ENCODE measurements around the gene ZC3H12D.
"Not testable (repeated sequence)": the region's sequence is repeated elsewhere in the genome, so short reads cannot be mapped to it uniquely, and the experiment has no call there.

ZC3H12D gene

DNA sequence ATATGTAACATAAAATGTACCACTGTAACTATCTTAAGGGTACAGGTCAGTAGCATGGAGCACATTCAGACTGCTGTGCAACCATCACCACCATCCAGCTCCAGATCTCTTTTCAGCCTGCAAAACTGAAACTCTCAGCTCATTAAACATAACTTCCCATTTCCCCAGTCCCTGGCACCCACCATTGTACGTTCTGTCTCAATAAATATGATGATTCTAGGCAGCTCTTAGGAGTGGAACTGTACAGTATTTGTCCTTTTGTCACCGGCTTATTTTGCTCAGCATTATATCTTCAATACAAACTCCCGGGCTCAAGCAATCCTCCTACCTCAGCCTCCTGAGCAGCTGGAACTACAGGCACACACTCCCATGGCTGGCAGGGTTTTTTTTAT is 1.5 kb downstream of the ZC3H12D start:
- no peak for DNase-seq

DNA sequence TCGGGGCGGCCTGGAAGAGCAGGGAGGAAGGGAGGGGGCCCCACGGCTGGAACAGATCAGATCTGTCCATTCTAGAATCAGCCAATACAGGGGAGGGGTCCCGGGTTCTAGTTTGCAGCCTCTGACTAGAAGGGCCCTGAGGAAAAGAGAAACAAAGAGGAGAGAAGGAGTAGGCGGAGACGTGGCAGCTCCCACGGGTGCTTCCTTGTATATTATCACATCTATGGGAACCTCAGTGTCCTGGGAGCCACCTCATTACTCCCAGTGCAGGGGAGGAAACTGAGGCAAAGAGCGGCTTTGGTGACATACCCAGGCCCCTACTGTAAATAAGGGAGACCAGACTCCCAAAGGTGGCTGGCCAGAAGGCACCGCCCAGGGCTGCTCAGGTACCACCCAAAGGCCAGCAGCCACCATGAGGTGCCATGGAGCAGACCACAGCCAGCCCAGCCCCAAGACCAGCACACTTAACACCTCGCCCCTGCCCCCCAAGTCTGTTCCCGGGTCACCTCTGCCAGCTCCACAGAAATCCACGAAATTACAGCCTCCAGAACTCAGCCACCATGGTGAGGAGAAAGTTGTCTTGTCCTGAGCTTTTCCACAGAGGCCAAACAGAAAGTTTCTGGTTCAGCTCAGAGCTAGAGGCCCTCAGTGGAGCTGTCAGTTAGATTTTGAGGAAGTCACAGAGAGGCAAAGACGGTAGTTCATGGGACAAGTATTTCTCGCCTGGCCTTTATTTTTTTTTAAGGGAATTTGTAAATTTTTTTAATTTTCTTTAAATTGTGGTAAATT is 2.1 kb downstream of the ZC3H12D start:
- no peak for DNase-seq

DNA sequence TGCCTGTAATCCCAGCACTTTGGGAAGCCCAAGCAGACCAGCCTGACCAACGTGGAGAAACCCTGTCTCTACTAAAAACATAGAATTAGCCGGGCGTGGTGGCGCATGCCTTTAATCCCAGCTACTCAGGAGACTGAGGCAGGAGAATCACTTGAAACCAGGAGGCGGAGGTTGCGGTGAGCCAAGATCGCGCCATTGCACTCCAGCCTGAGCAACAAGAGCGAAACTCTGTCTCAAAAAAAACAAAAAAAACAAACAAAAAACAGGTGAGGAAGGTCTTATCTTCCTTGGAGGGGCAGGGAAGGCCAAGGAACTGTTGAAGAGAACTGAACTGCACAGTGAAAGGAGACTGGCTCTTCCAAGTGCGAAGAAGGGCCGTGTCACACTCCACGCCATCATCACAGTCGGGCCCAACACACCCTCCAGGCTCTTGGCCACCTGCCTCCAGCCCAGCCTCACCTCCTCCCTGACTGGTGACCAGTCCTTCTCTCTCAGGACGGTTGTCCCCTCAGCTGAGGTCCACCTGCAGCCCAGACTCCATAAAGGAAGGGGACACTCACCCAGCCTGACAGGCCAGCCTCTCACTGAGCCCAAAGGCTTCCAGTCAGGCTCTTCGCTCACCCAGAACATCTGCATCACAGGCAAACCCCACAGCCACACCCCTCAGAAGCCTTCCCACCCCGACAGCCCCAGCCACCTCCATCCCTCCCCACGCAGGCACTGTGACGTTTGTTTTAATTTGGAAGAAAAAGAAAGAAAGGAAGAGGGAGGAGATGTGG is 4.1 kb downstream of the ZC3H12D start:
- no peak for DNase-seq

DNA sequence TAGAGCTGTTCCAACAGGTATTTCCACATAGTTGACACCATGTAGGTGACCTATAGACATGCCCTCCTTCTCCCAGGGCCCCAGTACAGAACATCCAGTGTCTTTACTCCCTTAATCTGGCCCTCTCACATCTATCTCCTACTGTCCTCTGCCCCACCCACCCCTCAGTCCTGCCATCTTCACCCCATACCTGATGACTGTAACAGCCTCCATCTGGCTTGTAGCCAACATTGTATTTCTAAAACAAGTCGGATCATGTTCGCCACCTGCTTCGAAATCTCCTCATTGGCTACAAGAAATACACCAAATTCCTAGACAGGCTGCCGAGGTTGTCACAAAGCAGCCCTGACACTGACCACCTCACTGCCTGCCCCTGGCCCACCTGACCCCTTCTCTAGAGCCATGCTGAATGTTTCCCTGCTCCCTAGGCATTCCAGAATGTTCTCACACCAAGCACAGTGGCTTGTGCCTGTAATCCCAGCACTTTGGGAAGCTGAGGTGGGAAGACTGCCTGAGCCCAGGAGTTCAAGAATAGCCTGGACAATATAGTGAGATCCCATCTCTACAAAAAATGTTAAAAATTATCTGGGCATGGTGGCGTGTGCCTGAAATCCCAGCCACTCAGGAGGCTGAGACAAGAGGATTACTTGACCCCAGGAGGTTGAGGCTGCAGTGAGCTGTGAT is 6.0 kb downstream of the ZC3H12D start:
- DNase-seq = no peak

DNA sequence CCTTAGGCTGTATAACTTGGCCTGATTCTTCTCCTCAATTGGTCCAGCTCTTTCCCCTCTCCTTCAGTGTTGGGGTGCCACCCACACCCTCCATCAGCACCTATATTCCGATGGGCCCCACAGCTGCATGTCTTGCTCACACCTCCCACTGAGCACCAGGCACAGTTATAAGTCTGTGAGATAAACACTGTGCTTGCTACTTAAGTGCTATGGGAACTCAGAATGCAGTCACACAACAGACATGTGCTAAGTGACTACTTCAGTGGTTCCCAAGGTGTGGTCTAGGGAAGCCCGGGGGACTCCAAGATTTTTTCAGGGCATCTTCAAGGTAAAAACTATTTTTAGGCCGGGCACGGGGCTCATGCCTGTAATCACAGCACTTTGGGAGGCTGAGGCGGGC is 7.3 kb downstream of the ZC3H12D start:
- no peak for DNase-seq

DNA sequence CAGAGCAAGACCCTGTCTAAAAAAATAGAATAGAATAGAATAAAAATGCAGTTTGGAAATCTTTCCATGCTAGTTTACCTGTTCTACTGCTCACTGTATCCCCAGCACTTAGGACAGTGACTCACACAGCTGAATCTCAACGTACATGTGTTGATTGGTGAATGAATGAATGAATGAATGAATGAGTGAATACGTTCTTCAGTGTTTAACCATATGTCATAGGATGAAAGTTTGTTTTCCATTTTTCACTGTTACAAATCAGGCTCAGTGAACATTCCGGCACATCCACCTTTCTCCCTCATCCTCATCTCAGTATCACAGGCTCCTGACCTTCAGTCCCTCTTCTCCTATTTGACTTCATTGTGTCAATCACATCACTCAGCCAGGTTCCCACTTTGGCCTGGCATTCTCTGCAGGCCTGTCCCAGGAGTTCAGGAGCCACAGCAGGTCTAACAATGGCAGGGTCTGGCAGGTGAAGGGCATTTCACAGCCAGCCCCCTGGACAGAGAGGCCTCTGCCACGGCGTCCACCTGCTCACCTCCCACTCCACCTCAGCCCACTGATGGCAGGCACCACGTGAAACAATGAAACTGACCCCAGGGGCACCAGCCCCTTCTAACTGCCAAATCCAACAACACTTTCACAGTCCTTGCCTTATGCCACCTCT is 7.9 kb downstream of the ZC3H12D start:
- no peak for DNase-seq

DNA sequence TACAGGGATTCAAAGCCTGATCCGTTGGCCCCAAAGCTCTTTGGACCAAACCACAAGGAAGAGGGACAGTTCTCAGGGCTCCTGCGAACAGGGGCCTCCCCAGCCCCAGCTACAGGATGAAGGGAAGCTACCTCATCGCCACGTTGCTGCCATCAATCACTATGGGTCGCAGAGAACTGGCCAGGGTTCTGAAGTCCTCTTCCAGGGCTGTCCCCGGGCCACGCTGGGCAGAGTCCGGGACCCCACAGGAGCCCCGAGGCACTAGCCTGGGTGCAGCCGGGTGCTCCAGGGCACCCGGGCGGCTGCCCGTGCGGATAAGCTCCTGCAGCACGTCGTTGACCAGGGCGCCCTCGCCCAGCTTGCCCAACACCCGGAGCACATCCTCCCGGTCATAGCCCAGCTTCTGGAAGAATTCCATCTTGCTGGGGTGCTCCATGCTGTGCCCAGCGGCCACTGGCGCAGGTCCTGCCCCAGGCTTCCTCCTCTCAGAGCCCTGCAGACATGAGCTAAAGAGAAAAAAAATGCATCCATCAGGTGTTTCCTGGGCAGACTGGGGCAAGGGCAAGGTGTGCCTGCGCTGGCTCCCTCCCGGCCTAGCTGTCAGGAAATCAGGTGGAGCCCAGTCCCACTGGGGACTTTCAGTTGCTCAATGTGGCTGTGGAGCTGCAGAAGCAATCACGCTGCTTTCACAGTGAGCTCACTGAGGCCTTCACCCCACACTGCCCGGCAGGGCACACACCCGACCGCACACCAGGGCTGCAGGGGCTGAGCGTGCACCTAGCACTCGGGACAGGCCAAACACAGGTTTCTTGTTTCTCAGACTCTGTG is 10.5 kb downstream of the ZC3H12D start:
- no peak for DNase-seq

DNA sequence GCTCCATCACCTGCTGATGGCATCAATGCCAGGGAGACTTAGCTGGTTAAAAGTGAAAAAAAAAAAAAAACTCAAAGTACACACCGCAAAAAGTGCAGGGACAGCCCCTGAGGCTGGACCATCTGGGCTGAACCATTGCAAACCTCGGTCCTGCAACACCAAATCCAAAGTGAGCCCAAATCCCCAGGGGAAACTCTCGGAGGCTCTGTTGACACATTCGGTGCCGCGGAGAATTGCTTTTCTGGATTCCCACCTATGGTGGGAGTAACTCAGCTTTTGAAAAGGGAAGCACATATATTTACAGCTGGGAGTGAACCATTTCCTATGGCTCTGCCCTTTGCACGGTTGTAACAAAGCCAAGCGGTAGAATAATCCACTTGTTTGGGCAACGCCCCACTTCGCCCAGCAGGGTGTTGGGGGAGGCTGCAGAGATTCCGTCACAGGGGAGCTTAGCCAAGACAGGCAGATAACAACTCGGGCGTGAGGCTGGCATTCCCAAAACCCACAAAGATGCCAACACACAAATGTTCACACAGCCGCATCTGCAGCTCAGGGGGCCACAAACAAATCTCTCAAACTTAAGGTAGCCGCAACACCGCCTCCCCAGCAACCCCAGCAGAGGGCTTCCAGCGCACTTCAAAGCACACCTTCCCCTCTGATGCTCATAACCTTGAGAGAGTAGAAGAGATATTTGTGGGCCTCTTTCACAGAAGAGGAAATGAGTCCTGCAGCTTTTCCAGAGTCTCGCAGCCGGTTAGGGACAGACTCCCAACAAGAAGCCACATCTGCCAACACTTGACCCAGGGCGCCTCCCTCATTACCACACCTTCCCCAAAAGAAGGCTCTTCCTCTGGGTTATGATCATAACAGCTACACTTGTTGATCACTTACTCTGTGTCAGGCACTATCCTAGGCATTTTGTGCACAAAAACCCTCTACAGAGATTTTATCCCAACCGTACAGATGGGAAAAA is 11.4 kb downstream of the ZC3H12D start:
- DNase-seq = no peak

DNA sequence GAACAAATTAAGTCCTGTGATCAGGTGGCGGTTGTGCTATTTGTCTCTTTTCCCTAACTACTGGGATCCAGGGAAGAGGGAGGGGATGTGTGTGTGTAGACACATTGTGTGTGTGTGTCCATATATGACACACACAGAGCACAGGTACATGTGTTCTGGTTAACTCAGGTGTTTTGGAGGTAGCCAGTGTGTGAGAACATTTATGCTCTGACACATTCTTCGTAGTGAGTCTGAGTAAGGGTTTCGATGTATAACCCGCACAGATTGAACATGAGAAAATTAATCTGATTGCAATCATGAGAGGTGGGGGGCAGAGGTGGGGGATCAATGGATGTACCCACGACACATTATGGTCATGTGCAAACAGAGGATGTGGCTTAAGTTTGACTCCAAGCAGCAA is 12.6 kb downstream of the ZC3H12D start:
- no peak for DNase-seq

DNA sequence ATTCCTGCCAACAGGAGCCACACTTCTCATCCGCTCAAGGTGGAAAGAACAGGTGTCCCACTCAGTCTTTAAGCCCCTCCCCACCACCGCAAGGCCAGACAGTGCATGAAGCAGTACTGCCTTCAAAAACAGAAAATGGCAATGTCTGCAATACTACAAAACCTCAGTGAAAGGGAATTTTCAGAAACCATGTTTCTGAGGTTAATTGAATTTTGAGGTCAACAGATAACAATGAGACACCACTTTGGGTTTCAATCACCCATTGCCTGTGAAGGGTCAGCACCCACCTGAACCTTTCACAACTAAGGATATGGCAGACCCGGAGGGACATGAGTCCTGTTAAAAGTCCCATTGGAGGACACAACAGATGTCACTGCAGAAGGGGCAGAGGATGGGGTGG is 13.0 kb downstream of the ZC3H12D start:
- no peak for DNase-seq

DNA sequence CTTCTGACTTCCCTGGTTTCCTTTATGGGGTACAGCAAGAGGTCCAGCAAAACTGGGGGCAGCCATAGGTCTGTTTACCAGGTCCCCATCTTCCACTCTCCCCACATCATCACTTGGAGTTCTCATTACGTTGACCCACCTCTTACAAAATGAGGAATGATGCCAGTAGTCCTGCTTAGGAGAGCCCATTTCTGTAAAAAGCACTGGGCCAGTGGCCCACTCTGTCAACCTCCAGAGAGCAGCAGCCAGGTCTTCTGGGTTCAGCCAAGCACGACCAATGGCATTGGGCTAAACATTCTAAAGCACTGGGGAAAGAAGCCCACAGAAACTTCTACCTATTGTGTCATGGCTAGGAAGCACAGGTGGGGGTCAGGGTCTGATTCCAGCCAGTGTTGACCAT is 13.9 kb downstream of the ZC3H12D start:
- DNase-seq = no peak

DNA sequence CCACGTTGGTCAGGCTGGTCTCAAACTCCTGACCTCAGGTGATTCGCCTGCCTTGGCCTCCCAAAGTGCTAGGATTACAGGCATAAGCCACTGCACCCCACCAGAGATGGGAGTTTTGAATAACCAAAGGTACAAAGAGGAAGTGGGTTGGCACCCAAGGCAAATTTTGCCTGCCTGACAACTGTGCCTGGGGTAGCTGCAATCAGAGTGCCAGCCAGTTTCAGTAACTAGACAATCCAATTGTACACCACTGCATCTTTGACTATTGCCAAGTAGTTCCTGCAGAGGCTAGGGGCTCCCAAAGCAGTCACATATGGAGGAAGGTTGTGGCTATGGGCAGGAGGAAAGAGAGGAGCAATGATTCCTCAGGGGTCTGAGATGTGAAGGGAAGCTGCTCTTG is 16.6 kb downstream of the ZC3H12D start:
- no peak for DNase-seq

DNA sequence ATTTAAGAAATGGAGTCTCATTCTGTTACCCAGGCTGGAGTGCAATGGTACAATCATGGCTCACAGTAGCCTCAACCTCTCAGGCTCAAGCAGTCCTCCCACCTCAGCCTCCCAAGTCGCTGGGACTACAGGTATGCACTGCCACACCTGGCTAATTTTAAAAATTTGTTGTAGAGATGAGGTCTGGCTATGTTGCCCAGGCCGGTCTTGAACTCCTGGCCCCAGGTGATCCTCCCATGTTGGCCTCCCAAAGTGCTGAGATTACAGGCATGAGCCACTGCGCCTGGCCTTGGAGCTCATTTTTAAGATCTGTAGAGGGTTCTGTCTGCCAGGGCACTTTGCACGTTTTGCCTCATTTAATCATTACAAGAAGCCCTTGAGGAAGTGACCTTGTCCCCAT is 17.5 kb downstream of the ZC3H12D start:
- no peak for DNase-seq

DNA sequence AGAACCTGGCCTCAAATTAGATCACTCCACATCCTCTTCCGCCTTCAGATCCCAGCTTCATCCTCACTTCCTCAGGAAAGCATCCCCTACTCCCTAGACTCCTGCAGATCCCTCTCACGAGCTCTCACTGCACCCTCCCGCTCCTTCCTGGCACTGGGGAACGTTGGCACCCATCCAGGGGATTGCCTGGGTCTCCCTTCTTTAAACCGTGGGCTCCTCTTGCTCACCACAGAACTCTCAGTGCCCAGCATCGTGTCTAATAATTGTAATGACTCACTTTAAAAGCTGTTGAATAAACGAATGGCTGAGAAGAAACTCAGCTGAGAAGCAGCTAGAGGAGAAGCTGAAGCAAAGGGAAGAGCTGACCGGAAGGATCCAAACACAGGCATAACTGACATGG is 20.4 kb downstream of the ZC3H12D start:
- DNase-seq = no peak

DNA sequence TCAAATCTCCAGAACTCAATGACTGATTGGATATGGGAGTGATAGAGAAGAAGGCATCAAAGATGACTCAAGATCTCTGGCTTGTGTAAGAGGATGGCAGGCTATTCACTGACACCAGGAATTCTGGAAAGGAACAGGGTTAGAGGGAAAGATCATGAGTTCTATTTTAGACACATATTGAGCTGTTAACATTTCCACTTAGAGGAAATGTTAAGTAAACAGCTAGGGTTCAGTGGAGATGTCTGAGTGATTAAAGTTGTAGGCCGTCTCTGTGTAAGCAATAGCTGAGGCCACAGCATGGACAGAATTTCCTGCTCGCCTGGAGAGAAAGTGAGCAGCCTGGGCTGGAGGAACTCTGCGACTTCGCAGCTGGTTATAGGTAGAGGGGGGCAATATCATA is 21.0 kb downstream of the ZC3H12D start:
- no peak for DNase-seq

DNA sequence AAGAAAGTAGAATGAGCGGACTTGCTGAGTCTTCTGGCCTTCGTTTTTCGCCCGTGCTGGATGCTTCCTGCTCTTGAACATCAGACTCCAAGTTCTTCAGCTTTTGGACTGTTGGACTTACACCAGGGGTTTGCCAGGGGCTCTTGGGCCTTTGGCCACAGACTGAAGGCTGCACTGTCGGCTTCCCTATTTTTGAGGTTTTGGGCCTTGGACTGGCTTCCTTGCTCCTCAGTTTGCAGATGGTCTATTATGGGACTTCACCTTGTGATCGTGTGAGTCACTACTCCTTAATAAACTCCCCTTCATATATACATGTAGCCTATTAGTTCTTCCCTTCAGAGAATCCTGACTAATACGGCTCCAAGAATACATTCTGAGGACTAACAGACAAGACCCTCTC is 22.1 kb downstream of the ZC3H12D start:
- DNase-seq = not testable (repeated sequence)

DNA sequence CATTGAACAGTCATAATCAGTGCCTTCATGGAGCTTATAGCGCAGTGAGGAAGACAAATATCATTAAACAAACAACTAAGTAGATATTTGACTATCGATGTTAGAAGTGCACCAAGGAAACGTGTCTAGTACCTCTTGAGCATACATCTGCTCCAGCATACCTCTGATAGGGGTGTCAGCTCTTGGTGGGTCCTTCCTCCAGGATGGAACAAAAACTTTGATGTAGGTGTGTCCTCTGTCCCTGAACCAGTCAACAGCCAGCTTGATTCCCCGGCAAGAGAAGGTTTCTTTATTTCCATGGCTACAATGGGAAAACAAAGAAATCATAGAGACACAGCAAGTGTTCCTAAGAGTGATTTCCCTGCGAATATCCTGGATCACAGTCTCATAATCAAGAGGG is 23.1 kb downstream of the ZC3H12D start:
- DNase-seq = no peak

DNA sequence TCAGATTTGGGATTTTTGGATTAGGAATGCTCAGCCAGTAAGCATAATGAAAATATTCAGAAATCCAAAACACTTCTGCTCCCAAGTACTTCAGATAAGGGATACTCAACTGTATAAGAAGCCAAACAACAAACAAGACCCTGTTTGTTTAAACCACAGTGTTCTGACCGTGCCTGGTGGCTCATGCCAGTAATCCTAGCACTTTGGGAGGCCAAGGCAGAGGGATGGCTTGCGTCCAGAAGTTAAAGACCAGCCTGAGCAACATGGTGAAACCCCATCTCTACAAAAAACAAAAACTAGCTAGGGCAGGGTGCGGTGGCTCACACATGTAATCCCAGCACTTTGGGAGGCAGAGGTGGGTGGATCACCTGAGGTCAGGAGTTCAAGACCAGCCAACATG is 24.6 kb downstream of the ZC3H12D start:
- DNase-seq = not testable (repeated sequence)

DNA sequence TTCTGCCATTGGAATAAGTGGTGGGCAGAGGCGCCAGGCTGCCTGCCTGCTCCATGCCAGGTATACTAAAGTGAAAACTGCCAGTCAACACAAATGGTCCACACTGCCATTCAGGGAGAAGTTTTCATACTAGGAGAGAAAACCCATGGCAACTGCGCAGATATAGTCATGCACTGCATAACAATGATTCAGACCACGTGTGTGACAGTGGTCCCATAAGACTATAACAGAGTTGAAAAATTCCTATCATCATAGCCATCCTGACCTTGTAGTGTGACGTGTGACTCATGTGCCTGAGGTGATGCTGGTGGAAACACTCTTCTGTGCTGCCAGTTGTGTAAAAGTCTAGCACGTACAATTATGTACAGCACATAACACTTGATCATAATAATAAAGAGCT is 25.1 kb downstream of the ZC3H12D start:
- DNase-seq = no peak

DNA sequence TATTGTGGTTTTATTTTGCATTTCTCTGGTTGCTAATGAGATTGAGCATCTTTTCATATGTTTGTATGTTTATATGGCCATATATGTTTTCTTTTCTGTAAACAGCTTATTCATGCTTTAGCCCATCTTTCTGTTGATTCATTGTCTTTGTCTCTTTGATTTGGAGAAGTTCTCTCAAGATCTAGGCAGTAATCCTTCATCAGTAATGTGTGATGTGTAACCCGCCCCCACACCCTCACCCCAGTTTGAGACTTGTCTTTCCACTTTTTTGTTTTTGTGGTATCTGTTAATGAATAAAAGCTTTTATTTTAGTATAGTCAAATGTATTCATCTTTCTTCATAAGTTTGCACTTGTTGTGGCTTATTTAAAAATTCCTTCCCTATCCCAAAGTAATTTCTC is 26.0 kb downstream of the ZC3H12D start:
- no peak for DNase-seq

DNA sequence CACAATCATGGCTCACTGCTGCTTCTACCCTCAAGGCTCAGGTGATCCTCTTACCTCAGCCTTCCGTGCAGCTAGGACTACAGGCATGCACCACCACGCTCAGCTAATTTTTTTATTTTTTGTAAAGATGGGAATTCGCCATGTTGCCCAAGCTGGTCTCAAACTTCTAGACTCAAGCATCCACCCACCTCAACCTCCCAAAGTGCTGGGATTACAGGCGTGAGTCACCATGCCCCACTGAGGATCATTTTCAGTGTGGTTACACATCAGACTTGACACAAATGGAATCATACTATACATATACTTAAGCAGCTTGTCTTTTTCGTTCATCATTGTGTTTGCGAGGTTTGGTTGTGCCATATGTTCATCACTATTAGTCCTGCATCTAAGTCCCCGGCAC is 26.6 kb downstream of the ZC3H12D start:
- DNase-seq = no peak

All from NCI-H526 treated with DMSO at 0.1 percent for 48 hours (cell line).